ENCODE data around the gene HES5. TPM values are rescaled to one million over a fixed set of nuclear protein-coding genes. Genes with fewer than 3 reads are reported as not detected.
"Not testable (repeated sequence)": the region's sequence is repeated elsewhere in the genome, so short reads cannot be mapped to it uniquely, and the experiment has no call there.

The HES5 gene
- total RNA-seq, 2 donors from 2014 or later, result not detected

DNA sequence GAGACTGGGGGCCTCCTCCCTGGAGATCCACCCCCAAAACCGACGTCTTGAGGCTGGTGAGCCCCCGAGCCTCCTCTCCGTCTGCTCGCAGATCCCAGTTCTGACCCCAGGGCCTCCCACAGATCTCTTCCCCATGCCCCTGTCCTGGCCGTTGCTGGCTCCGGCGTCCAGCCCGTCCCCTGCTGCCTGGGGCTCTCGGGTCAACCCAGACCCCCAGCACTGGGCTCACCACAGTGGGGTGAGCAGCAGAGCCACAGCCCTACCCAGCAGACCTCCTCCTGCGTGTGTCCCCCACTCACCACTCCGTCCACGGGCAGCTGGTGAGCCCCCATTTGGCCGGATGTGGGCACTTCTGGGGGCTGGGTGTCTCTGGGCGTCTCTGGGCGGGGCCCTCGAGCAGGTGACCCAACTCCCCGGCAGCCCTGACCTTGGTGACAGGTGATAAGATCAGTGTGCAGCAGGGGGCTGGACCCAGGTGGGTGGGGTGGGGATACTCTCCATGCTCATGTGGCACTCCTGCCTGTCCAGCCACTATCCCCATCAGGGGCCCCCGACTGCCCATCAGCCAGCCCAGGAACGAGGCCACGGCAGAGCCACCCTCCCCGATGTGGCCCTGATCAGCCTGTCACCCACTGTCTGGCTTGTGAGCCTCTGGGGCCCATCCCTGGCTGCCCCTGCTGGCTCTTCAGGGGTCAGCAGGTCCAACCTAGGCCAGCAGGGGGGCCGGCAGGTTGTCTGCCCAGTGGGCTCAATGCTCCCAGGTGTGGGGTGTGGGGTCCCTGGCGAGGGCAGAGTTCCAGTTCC, 26.8 kb upstream of the HES5 start:
- Mint-ChIP-seq H3K27ac (peak overlapping the region; percentile 92 to 98), H3K4me3 (peak overlapping the region; percentile 94), H3K27me3 (no peaks in the 10 kb centered on the region), H3K36me3 (no peaks in the 10 kb centered on the region), H3K9me3 (no peaks in the 10 kb centered on the region), H3K4me1 (ENCODE audit: low read depth in 2 of 2) (peaks cover 15 to 38% of the 10 kb centered on the region in 2 donors)
- DNase-seq (ENCODE audit: low spot score) (no peak), ATAC-seq (peak; percentile 50 to 56)

DNA sequence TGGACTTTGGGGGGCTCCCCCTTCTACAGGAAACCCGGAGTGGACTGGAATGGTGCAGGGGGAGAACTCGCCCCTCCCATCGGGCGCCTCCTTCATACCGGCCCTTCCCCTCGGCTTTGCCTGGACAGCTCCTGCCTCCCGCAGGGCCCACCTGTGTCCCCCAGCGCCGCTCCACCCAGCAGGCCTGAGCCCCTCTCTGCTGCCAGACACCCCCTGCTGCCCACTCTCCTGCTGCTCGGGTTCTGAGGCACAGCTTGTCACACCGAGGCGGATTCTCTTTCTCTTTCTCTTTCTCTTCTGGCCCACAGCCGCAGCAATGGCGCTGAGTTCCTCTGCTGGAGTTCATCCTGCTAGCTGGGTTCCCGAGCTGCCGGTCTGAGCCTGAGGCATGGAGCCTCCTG, 26.2 kb upstream of the HES5 start, which contains the start of gene TNFRSF14:
Gene TNFRSF14 (plus strand): TSS at position 95 of the 401 bp plus-strand sequence. CDS start 294 bp downstream, at position 389.
- peaks cover 15 to 36% of the 10 kb centered on the region in 2 donors for H3K4me1 Mint-ChIP-seq (ENCODE audit: low read depth in 2 of 2)
- no peaks in the 10 kb centered on the region for H3K9me3 Mint-ChIP-seq
- no peaks in the 10 kb centered on the region for H3K27me3 Mint-ChIP-seq
- peak; percentile 81 to 87 for ATAC-seq
- H3K27ac Mint-ChIP-seq, result peak within 1 kb of the TSS; percentile 92 to 98
- peak within 1 kb of the TSS; percentile 94 for H3K4me3 Mint-ChIP-seq
- no peaks in the 10 kb centered on the region for H3K36me3 Mint-ChIP-seq
- DNase-seq (ENCODE audit: low spot score), result peak; percentile 87

GRCh38 chr1:2555634-2556276, 25.7 kb upstream of the HES5 start:
- no peaks in the 10 kb centered on the region for H3K27me3 Mint-ChIP-seq

DNA sequence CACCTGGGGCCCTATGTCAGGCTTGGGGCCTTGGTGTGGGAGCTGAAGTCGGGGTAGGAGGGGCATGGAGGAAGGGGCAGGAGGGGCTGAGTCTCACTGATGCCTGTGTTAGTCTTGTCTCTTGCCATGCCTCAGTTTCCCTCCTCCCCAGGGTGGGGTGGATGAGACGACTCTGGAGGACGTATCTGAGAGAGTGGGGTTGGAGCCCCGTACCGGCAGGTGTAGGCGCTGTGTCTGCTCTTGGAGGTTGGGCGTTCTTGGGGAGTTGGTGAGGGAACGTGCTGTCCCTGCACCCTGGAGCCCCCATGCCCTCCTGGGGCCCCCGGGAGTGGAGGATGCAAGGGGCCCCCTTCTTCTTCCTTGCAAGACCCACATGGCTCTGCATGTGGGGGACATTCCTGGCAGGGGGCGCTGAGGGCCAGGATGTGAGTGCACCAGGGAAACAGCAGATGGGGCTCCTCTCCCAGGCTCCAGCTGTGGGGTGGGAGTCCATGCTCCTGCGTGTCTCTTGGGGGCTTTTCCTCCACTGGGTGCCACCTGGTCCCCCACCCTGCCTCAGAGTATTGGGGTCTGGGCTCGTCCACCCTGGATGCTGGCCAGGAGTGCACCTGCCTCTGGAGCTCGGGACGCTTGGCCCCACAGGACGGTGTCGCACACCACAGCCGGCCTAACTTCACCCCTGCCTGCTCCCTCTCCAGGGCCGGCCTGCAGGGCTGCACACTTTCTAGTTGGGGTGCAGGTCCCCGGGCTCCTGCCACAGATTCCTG, 24.7 kb upstream of the HES5 start:
- H3K4me1 Mint-ChIP-seq (ENCODE audit: low read depth in 2 of 2), result peaks cover 15 to 37% of the 10 kb centered on the region in 2 donors
- no peaks in the 10 kb centered on the region for H3K36me3 Mint-ChIP-seq
- no peak for ATAC-seq
- peak overlapping the region; percentile 44 for H3K4me3 Mint-ChIP-seq
- H3K9me3 Mint-ChIP-seq, result no peaks in the 10 kb centered on the region
- no peaks in the 10 kb centered on the region for H3K27me3 Mint-ChIP-seq
- peak overlapping the region; percentile 92 to 98 for H3K27ac Mint-ChIP-seq
- DNase-seq (ENCODE audit: low spot score), result no peak

More at GRCh38 chr1:2555634-2556276, 25.7 kb upstream of the HES5 start:
- H3K36me3 Mint-ChIP-seq, result no peaks in the 10 kb centered on the region
- no peaks in the 10 kb centered on the region for H3K9me3 Mint-ChIP-seq
- H3K4me3 Mint-ChIP-seq, result peak overlapping the region; percentile 94
- peak overlapping the region; percentile 92 to 98 for H3K27ac Mint-ChIP-seq
- peak; percentile 89 for DNase-seq (ENCODE audit: low spot score)
- peaks cover 15 to 36% of the 10 kb centered on the region in 2 donors for H3K4me1 Mint-ChIP-seq (ENCODE audit: low read depth in 2 of 2)
- peak; percentile 78 to 82 for ATAC-seq

- DNase-seq (ENCODE audit: low spot score) (no peak), ATAC-seq (no peak)
- Mint-ChIP-seq H3K27ac (peak overlapping the region; percentile 51 to 85), H3K4me1 (ENCODE audit: low read depth in 2 of 2) (peaks cover 15 to 39% of the 10 kb centered on the region in 2 donors), H3K9me3 (no peaks in the 10 kb centered on the region), H3K27me3 (no peaks in the 10 kb centered on the region), H3K4me3 (peak overlapping the region; percentile 44), H3K36me3 (no peaks in the 10 kb centered on the region)
Measured at GRCh38 chr1:2553871-2554620, 24.0 kb upstream of the HES5 start.

DNA sequence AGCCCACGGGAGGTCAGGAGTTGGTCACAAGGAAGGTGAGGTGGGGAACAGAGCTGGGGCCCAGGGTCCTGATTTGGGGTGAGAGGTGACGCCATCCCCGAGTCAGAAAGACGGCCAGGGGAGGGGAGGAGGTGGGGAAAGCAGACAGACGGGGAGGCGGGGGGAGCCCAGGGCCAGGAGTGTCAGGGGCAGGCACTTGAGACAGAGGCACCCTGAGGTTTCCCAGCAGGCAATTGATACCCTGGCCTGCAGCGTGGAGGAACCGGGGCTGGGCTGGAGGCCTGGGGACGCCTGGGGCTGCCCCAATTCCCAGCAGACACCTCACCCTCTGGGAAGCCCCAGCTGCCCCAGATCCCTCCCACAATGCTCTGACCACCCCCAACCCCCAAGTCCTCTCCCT, 23.0 kb upstream of the HES5 start:
- H3K4me3 Mint-ChIP-seq; H3K27me3 Mint-ChIP-seq; ATAC-seq; H3K36me3 Mint-ChIP-seq; H3K27ac Mint-ChIP-seq; DNase-seq (ENCODE audit: low spot score); H3K9me3 Mint-ChIP-seq: not testable (repeated sequence)
- peaks cover 15 to 41% of the 10 kb centered on the region in 2 donors for H3K4me1 Mint-ChIP-seq (ENCODE audit: low read depth in 2 of 2)

DNA sequence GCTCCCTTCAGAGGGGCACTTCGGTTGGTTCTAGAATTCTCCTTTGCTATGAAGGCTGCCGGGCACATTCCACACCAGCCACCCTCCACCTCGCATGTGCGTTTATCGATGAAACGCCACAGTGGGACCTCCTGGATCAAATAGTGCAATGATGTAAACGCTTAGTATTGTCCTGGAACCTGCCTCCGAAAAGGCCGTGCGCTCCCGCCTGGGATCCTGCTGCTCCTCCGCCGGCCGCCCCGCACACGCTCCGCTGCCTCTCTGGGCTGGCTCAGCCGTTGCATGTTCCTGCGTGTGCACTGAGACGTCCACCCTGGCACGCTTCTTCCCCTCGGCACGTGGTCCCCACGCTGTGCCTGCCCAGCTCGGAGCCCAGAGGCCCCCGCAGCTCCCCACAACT, 22.1 kb upstream of the HES5 start:
- Mint-ChIP-seq H3K36me3 (no peaks in the 10 kb centered on the region), H3K27ac (no peak overlapping the region), H3K4me1 (ENCODE audit: low read depth in 2 of 2) (peaks cover 15 to 38% of the 10 kb centered on the region in 2 donors), H3K9me3 (no peaks in the 10 kb centered on the region), H3K27me3 (no peaks in the 10 kb centered on the region), H3K4me3 (no peak overlapping the region)
- no peak for DNase-seq (ENCODE audit: low spot score)
- no peak for ATAC-seq

DNA sequence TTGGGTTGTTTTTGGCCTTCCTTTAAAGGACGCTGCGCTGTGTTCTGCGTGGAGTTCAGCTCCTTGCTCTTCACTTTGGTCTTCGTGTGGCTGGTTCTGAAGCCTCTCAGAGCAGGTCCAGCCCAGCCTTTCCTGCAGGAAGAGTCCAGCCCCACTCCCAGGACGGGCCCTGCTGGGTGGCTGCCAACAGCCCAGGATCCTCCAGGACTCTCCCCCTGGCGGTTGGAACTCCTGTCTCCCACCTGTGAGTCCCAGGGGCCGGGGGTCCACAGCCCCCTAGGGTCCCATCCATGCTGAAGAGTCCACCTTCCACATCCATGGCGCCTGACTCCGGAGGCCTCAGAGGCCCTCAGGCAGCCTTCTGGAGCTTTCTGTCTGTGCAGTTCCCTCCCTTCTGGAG, 21.5 kb upstream of the HES5 start:
- peak overlapping the region; percentile 44 to 78 for H3K27ac Mint-ChIP-seq
- not testable (repeated sequence) for H3K36me3 Mint-ChIP-seq; ATAC-seq; H3K4me3 Mint-ChIP-seq; DNase-seq (ENCODE audit: low spot score); H3K9me3 Mint-ChIP-seq; H3K27me3 Mint-ChIP-seq
- H3K4me1 Mint-ChIP-seq (ENCODE audit: low read depth in 2 of 2), result peaks cover 15 to 39% of the 10 kb centered on the region in 2 donors

GRCh38 chr1:2550309-2550861, 20.3 kb upstream of the HES5 start:
- not testable (repeated sequence) for H3K36me3 Mint-ChIP-seq; H3K4me3 Mint-ChIP-seq; ATAC-seq; H3K9me3 Mint-ChIP-seq; H3K27me3 Mint-ChIP-seq; DNase-seq (ENCODE audit: low spot score)
- Mint-ChIP-seq H3K4me1 (ENCODE audit: low read depth in 2 of 2) (peaks cover 10 to 29% of the 10 kb centered on the region in 2 donors), H3K27ac (peak overlapping the region; percentile 90)

GRCh38 chr1:2549367-2550029, 19.4 kb upstream of the HES5 start:
- not testable (repeated sequence) for H3K27me3 Mint-ChIP-seq, ATAC-seq, H3K4me3 Mint-ChIP-seq

DNA sequence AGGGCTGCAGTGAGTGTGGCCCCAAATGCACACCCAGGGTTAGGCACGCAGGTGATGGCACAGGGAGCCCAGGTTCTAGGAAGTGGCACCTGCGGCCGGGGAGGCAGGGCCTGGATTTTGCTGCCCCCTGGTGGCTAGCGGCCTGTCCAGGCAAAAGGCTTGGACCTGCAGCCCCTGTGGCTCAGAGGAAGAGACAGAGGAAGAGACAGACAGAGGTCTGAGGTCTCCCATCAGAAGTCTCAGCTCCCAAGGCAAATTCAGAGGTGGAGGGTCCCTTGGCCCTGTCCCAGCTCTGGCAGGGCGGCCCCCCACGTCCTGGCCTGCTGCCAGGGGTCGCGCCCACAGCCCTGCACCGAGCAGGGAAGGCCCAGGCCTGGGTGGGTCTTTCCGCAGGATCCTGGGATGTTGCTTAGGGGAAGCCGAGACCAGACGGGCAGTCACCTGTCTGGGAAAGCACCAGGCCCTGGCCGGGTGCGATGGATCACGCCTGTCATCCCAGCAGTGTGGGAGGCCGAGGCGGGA, 18.1 kb upstream of the HES5 start:
- ATAC-seq (peak; percentile 38 to 51), DNase-seq (ENCODE audit: low spot score) (peak; percentile 85)
- peak overlapping the region; percentile 88 for H3K4me3 Mint-ChIP-seq
- no peaks in the 10 kb centered on the region for H3K9me3 Mint-ChIP-seq
- H3K36me3 Mint-ChIP-seq, result no peaks in the 10 kb centered on the region
- H3K27ac Mint-ChIP-seq, result peak overlapping the region; percentile 90
- no peaks in the 10 kb centered on the region for H3K27me3 Mint-ChIP-seq
- peaks cover 0 to 15% of the 10 kb centered on the region in 2 donors for H3K4me1 Mint-ChIP-seq (ENCODE audit: low read depth in 2 of 2)

More at GRCh38 chr1:2549367-2550029, 19.4 kb upstream of the HES5 start:
- H3K36me3 Mint-ChIP-seq; H3K9me3 Mint-ChIP-seq; DNase-seq (ENCODE audit: low spot score): not testable (repeated sequence)
- H3K27ac Mint-ChIP-seq, result peak overlapping the region; percentile 90
- peaks cover 5 to 25% of the 10 kb centered on the region in 2 donors for H3K4me1 Mint-ChIP-seq (ENCODE audit: low read depth in 2 of 2)

Data from natural killer cell treated with Interleukin-12 subunit alpha and Interleukin-12 subunit beta and Interleukin-15 and Interleukin-18, amount 100 ng/mL, for 72 hours (primary cell).